H9 (cell line): ENCODE measurements around the gene CLPX. TPM values are rescaled to one million over a fixed set of nuclear protein-coding genes. Genes with fewer than 3 reads are reported as not detected.

Source experiments
- DNase-seq: peaks from one replicate; pipeline ENCODE4 v3.0.0-alpha.2; 2017
- H2AFZ ChIP-seq: one replicate; pipeline ENCODE4 v1.6.1; 2013; ENCODE audit warnings: mild to moderate bottlenecking, low read length, control low read depth, moderate library complexity
- H2AK5ac ChIP-seq: 2 replicates; pipeline ENCODE4 v1.6.1; 2013; ENCODE audit warnings: low read length, control low read depth, mixed read lengths; ENCODE audit not compliant: insufficient read length
- H2BK120ac ChIP-seq: one replicate; pipeline ENCODE4 v1.6.1; 2013; ENCODE audit warnings: low read depth, mild to moderate bottlenecking, low read length, control low read depth, inconsistent platforms; ENCODE audit not compliant: poor library complexity, severe bottlenecking
- H2BK12ac ChIP-seq: 2 replicates; pipeline ENCODE4 v1.6.1; 2013; ENCODE audit warnings: low read length, control low read depth, mixed read lengths, low read depth; ENCODE audit not compliant: insufficient read length
- H2BK15ac ChIP-seq: 2 replicates; pipeline ENCODE4 v1.6.1; 2013; ENCODE audit warnings: low read depth, low read length, control low read depth
- H2BK20ac ChIP-seq: one replicate; pipeline ENCODE4 v1.6.1; 2013; ENCODE audit warnings: low read depth, mild to moderate bottlenecking, low read length, control low read depth, inconsistent platforms; ENCODE audit not compliant: poor library complexity, severe bottlenecking
- H2BK5ac ChIP-seq: 2 replicates; pipeline ENCODE4 v1.6.1; 2013; ENCODE audit warnings: low read length, control low read depth, mixed read lengths; ENCODE audit not compliant: insufficient read length
- H3K14ac ChIP-seq: 2 replicates; pipeline ENCODE4 v1.6.1; 2013; ENCODE audit warnings: low read length, control low read depth; ENCODE audit not compliant: insufficient read depth
- H3K18ac ChIP-seq: 2 replicates; pipeline ENCODE4 v1.6.1; 2013; ENCODE audit warnings: low read depth, mild to moderate bottlenecking, mixed read lengths, low read length, control low read depth; ENCODE audit not compliant: insufficient read length
- H3K23ac ChIP-seq: 2 replicates; pipeline ENCODE4 v1.6.1; 2013; ENCODE audit warnings: low read length, control low read depth, mixed read lengths, low read depth; ENCODE audit not compliant: insufficient read length
- H3K23me2 ChIP-seq: 2 replicates; pipeline ENCODE4 v1.6.1; 2013; ENCODE audit warnings: low read depth, mild to moderate bottlenecking, mixed read lengths, low read length, control low read depth; ENCODE audit not compliant: insufficient read length, poor library complexity, severe bottlenecking
- H3K27ac ChIP-seq: 2 replicates; pipeline ENCODE4 v1.5.1; 2013; ENCODE audit warnings: low read length, control low read depth, mixed read lengths, low read depth; ENCODE audit not compliant: insufficient read length
- H3K27me3 ChIP-seq: 2 replicates; pipeline ENCODE4 v1.6.1; 2013; ENCODE audit warnings: low read length, control low read depth, inconsistent platforms; ENCODE audit not compliant: insufficient read depth
- H3K4ac ChIP-seq: 2 replicates; pipeline ENCODE4 v1.6.1; 2013; ENCODE audit warnings: low read depth, mild to moderate bottlenecking, control low read depth, inconsistent platforms, low read length, moderate library complexity
- H3K4me1 ChIP-seq: 2 replicates; pipeline ENCODE4 v1.6.1; 2013; ENCODE audit warnings: low read length, control low read depth, inconsistent platforms; ENCODE audit not compliant: insufficient read depth
- H3K4me2 ChIP-seq: 2 replicates; pipeline ENCODE4 v1.6.1; 2013; ENCODE audit warnings: low read length, control low read depth, mixed read lengths; ENCODE audit not compliant: insufficient read length, insufficient read depth
- H3K56ac ChIP-seq: 2 replicates; pipeline ENCODE4 v1.6.1; 2013; ENCODE audit warnings: low read depth, mild to moderate bottlenecking, mixed read lengths, low read length, control low read depth; ENCODE audit not compliant: insufficient read length
- H3K79me1 ChIP-seq: 2 replicates; pipeline ENCODE4 v1.6.1; 2013; ENCODE audit warnings: low read depth, mild to moderate bottlenecking, moderate library complexity, low read length, control low read depth, inconsistent platforms; ENCODE audit not compliant: insufficient read depth, poor library complexity, severe bottlenecking
- H3K79me2 ChIP-seq: 2 replicates; pipeline ENCODE4 v1.6.1; 2013; ENCODE audit warnings: low read length, control low read depth, inconsistent platforms; ENCODE audit not compliant: insufficient read depth
- H3K9ac ChIP-seq: 2 replicates; pipeline ENCODE4 v1.6.1; 2013; ENCODE audit warnings: low read length, control low read depth, mixed read lengths; ENCODE audit not compliant: insufficient read length; ENCODE audit errors: extremely low read depth
- H3K9me3 ChIP-seq: one replicate; pipeline ENCODE4 v1.6.1; 2013; ENCODE audit warnings: low read depth, low read length, inconsistent platforms; ENCODE audit not compliant: control insufficient read depth
- H3T11ph ChIP-seq: one replicate; pipeline ENCODE4 v1.6.1; 2013; ENCODE audit warnings: mild to moderate bottlenecking, low read length, control low read depth, inconsistent platforms
- H4K20me1 ChIP-seq: one replicate; pipeline ENCODE4 v1.6.1; 2013; ENCODE audit not compliant: control insufficient read depth, insufficient read length, insufficient read depth
- H4K5ac ChIP-seq: 2 replicates; pipeline ENCODE4 v1.6.1; 2013; ENCODE audit warnings: low read depth, mild to moderate bottlenecking, mixed read lengths, low read length, control low read depth; ENCODE audit not compliant: insufficient read length
- H4K8ac ChIP-seq: replicated peaks from 2 replicates; pipeline ENCODE4 v1.6.1; 2013; ENCODE audit warnings: low read length, control low read depth, mixed read lengths, low read depth; ENCODE audit not compliant: insufficient read length
- H4K91ac ChIP-seq: 2 replicates; pipeline ENCODE4 v1.6.1; 2013; ENCODE audit warnings: low read depth, mild to moderate bottlenecking, moderate library complexity, mixed read lengths, low read length, control low read depth; ENCODE audit not compliant: insufficient read length
- H3K27ac Mint-ChIP-seq, 3 experiments: 2 replicates in 2 of 3; 3 replicates in 1 of 3; pipeline ENCODE4 v1.8.0; 2020 to 2021; ENCODE audit warnings: mixed read lengths in 3 of 3, mild to moderate bottlenecking in 1 of 3, moderate library complexity in 1 of 3
- H3K27me3 Mint-ChIP-seq: 2 replicates; pipeline ENCODE4 v1.8.0; 2021; ENCODE audit warnings: low read depth, mild to moderate bottlenecking, moderate library complexity, mixed read lengths
- H3K36me3 Mint-ChIP-seq, 3 experiments: 2 replicates in 2 of 3; 3 replicates in 1 of 3; pipeline ENCODE4 v1.8.0; 2020 to 2021; ENCODE audit warnings: low read depth in 3 of 3, mixed read lengths in 3 of 3; ENCODE audit not compliant: insufficient read depth in 1 of 3
- H3K4me1 Mint-ChIP-seq, 2 experiments: 2 replicates each; pipeline ENCODE4 v1.8.0; 2020; ENCODE audit warnings: mixed read lengths in 2 of 2
- H3K4me3 Mint-ChIP-seq, 2 experiments: 2 replicates in 1 of 2; 3 replicates in 1 of 2; pipeline ENCODE4 v1.8.0; 2020 to 2021; ENCODE audit warnings: mild to moderate bottlenecking in 2 of 2, mixed read lengths in 2 of 2, moderate library complexity in 1 of 2
- H3K9me3 Mint-ChIP-seq, 2 experiments: 2 replicates in 1 of 2; 3 replicates in 1 of 2; pipeline ENCODE4 v1.8.0; 2020; ENCODE audit warnings: mild to moderate bottlenecking in 2 of 2, mixed read lengths in 2 of 2, moderate library complexity in 1 of 2
- WGBS: extraction: QIAGEN DNeasy Blood & Tissue Kit; methylation state at CpG from one replicate; pipeline ENCODE4 v1.1.7; 2013; ENCODE audit warnings: missing lambda C conversion rate, low lambda C conversion rate, mixed read lengths; ENCODE audit not compliant: insufficient read length; ENCODE audit errors: extremely low coverage; 5-methylcytosine and 5-hydroxymethylcytosine counted together
- total RNA-seq: library from RNA; stranded (reverse); gene quantifications from 2 replicates; pipeline ENCODE4 v1.2.1, GENCODE V29; 2021
- TF ChIP-seq, protein P1 (sequence below): fragments of 200-600 bp; sonication (generic); conservative IDR thresholded peaks from 3 replicates; pipeline ENCODE4 v1.8.0; 2021; ENCODE audit warnings: antibody characterized with exemption, mild to moderate bottlenecking

CLPX gene
- total RNA-seq, 1 experiment from 2014 or later = 55.8 TPM

DNA sequence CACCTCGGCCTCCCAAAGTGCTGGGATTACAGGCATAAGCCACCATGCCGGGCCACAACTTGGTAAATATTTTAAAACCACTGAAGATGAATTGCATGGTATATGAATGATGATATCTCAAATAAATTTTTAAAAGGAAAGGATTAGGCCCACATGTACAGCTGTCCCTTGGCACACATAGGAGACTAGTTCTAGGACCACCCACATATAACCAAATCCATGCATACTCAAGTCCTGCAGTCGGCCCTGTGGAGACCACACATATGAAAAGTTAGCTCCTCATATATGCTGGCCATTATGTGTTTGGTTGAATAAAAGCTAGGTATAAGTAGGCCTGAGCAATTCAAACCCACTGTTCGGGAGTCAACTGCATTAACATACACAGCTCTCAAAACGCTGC lies 10.6 kb downstream of the CLPX start:
- no CpG with 5 or more reads among the region's 5 CpGs for WGBS
- H3K36me3 Mint-ChIP-seq = peaks cover 16 to 66% (median 45%) of the 10 kb centered on the region in 3 experiments; a peak in 6 of 7 replicates
- H3K9me3 ChIP-seq = no peaks in the 10 kb centered on the region

More for the DNA sequence above, 10.6 kb downstream of the CLPX start:
- H3K14ac ChIP-seq = no peak overlapping the region
- no peak for DNase-seq
- no peaks in the 10 kb centered on the region; a peak in 1 of 4 replicates for H3K4me1 Mint-ChIP-seq
- H4K5ac ChIP-seq = no peak overlapping the region
- H3K27ac ChIP-seq = no peak overlapping the region
- no peak overlapping the region for H3K4me2 ChIP-seq
- H4K91ac ChIP-seq = no peak overlapping the region
- no peak overlapping the region for H2AFZ ChIP-seq
- no peak overlapping the region for H3K4ac ChIP-seq
- H3K18ac ChIP-seq = no peak overlapping the region
- H4K20me1 ChIP-seq = no peaks in the 10 kb centered on the region
- no peak overlapping the region for H3K27ac Mint-ChIP-seq
- H3K23ac ChIP-seq = no peak overlapping the region
- H2BK20ac ChIP-seq = no peak overlapping the region
- no peaks in the 10 kb centered on the region for H3K79me2 ChIP-seq
- H3K23me2 ChIP-seq = no peaks in the 10 kb centered on the region
- H2AK5ac ChIP-seq = no peak overlapping the region
- H2BK15ac ChIP-seq = no peak overlapping the region
- no peak overlapping the region for H3K4me3 Mint-ChIP-seq
- no peaks in the 10 kb centered on the region for H3K27me3 ChIP-seq
- no peaks in the 10 kb centered on the region for H3K9me3 Mint-ChIP-seq
- no peaks in the 10 kb centered on the region for H3K4me1 ChIP-seq
- H2BK12ac ChIP-seq = no peak overlapping the region
- TF ChIP-seq, protein P1, sequence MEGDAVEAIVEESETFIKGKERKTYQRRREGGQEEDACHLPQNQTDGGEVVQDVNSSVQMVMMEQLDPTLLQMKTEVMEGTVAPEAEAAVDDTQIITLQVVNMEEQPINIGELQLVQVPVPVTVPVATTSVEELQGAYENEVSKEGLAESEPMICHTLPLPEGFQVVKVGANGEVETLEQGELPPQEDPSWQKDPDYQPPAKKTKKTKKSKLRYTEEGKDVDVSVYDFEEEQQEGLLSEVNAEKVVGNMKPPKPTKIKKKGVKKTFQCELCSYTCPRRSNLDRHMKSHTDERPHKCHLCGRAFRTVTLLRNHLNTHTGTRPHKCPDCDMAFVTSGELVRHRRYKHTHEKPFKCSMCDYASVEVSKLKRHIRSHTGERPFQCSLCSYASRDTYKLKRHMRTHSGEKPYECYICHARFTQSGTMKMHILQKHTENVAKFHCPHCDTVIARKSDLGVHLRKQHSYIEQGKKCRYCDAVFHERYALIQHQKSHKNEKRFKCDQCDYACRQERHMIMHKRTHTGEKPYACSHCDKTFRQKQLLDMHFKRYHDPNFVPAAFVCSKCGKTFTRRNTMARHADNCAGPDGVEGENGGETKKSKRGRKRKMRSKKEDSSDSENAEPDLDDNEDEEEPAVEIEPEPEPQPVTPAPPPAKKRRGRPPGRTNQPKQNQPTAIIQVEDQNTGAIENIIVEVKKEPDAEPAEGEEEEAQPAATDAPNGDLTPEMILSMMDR = no peak
- H3K27me3 Mint-ChIP-seq = no peaks in the 10 kb centered on the region
- no peak overlapping the region for H3T11ph ChIP-seq
- no peak overlapping the region for H3K56ac ChIP-seq
- H4K8ac ChIP-seq = no peak overlapping the region
- H2BK120ac ChIP-seq = no peak overlapping the region
- no peak overlapping the region for H2BK5ac ChIP-seq
- H3K9ac ChIP-seq = no peak overlapping the region
- H3K79me1 ChIP-seq = peaks cover 5% of the 10 kb centered on the region
